Measurements from ENCODE around the gene MORN5. TPM values are rescaled to one million over a fixed set of nuclear protein-coding genes. Genes with fewer than 3 reads are reported as not detected.

The MORN5 gene
- total and polyA plus RNA-seq, 10 of the 15 experiments (the other 5 are each of a cell fraction or from before 2014, with no cell fraction given) = not detected

GRCh38 chr9:122215663-122216062 lies 56.0 kb downstream of the MORN5 start:
- no peaks in the 10 kb centered on the region for H3K36me3 ChIP-seq (ENCODE audit: control insufficient read depth in 2 of 2, insufficient read depth in 2 of 2, low read length in 1 of 2)
- no peak for TF ChIP-seq POU2F2 (IDR thresholded peaks at IDR 0.05; ENCODE audit: borderline replicate concordance, low read depth, low read length)
- TF ChIP-seq STAT1 (conservative IDR thresholded peaks at IDR 0.05) = no peak
- TF ChIP-seq, protein P1, sequence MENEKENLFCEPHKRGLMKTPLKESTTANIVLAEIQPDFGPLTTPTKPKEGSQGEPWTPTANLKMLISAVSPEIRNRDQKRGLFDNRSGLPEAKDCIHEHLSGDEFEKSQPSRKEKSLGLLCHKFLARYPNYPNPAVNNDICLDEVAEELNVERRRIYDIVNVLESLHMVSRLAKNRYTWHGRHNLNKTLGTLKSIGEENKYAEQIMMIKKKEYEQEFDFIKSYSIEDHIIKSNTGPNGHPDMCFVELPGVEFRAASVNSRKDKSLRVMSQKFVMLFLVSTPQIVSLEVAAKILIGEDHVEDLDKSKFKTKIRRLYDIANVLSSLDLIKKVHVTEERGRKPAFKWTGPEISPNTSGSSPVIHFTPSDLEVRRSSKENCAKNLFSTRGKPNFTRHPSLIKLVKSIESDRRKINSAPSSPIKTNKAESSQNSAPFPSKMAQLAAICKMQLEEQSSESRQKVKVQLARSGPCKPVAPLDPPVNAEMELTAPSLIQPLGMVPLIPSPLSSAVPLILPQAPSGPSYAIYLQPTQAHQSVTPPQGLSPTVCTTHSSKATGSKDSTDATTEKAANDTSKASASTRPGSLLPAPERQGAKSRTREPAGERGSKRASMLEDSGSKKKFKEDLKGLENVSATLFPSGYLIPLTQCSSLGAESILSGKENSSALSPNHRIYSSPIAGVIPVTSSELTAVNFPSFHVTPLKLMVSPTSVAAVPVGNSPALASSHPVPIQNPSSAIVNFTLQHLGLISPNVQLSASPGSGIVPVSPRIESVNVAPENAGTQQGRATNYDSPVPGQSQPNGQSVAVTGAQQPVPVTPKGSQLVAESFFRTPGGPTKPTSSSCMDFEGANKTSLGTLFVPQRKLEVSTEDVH (IDR thresholded peaks at IDR 0.05; ENCODE audit: low read depth, partially characterized antibody) = no peak
- no peak for TF ChIP-seq GABPA (IDR thresholded peaks at IDR 0.05; ENCODE audit: low read depth)
- no peak for TF ChIP-seq RELB (IDR thresholded peaks at IDR 0.05; ENCODE audit: low read depth)
- TF ChIP-seq FOXM1 (IDR thresholded peaks at IDR 0.05; ENCODE audit: low read depth, low read length) = no peak
- TF ChIP-seq WRNIP1 (IDR thresholded peaks at IDR 0.05; ENCODE audit: borderline replicate concordance, low read depth, low read length) = no peak
- no peak for TF ChIP-seq CBX3 (IDR thresholded peaks at IDR 0.05; ENCODE audit: borderline replicate concordance, low read depth)
- H3K27ac ChIP-seq (ENCODE audit: control insufficient read depth, insufficient read depth) = no peak overlapping the region
- H3K4me1 ChIP-seq (ENCODE audit: control insufficient read depth, insufficient read depth, low read length) = no peaks in the 10 kb centered on the region
- in situ Hi-C loops (cut with MboI) = no loop called here
- FAIRE-seq = no peak
- H3K9me3 ChIP-seq (replicated peaks; ENCODE audit: control insufficient read depth, insufficient read depth, low read length) = no peaks in the 10 kb centered on the region; the same call in 2 of the 3 replicates
- H3K9ac ChIP-seq (ENCODE audit: control insufficient read depth, insufficient read depth, low read length) = no peak overlapping the region
- DNase-seq (ENCODE audit: low read depth, low spot score) = no peak
- BruUV-seq (replicated peaks) = no TSS peak
- 0 out of 2 replicates have a peak, but pooled peaks cover 3% of the 10 kb centered on the region for H4K20me1 ChIP-seq (ENCODE audit: control insufficient read depth, insufficient read depth)
- H3K27me3 ChIP-seq (replicated peaks in 1 of 2; ENCODE audit: control insufficient read depth in 2 of 2, insufficient read depth in 2 of 2, low read length in 1 of 2) = peaks cover 17 to 31% of the 10 kb centered on the region in 2 experiments
- H3K79me2 ChIP-seq (ENCODE audit: control insufficient read depth, insufficient read depth, low read length) = no peaks in the 10 kb centered on the region
- ChIA-PET RAD21 (ENCODE audit: unreplicated experiment) (no interaction called here), POLR2A (no interaction called here), SMC1A (ENCODE audit: uncharacterized antibody, unreplicated experiment) (no interaction called here), CTCF (no interaction called here)
- no peak overlapping the region for H3K4me3 ChIP-seq
- no peak for ATAC-seq
- no peak overlapping the region for H2AFZ ChIP-seq (ENCODE audit: control insufficient read depth, low read depth, low read length)
- no peak overlapping the region for H3K4me2 ChIP-seq (ENCODE audit: control insufficient read depth, insufficient read depth)
- intact Hi-C loops (cut with micrococcal nuclease; ENCODE audit: unreplicated experiment) = no loop called here
- WGBS (ENCODE audit: insufficient coverage, insufficient replicate concordance, low lambda C conversion rate, missing lambda C conversion rate) = 100% methylated on average over 1 of the region's 1 CpG

All from GM12878 (cell line).